Dermis blood vessel endothelial cell (primary cell): ENCODE results near the gene CAMTA1. TPM values are rescaled to one million over a fixed set of nuclear protein-coding genes. Genes with fewer than 3 reads are reported as not detected.

ENCODE experiments used
- DNase-seq: peaks from one replicate; pipeline ENCODE4 v3.0.0; 2010
- total RNA-seq: library from RNA; depleted of rRNA; stranded (reverse); fragments of >200 nt; gene quantifications from 2 replicates; pipeline ENCODE4 v1.2.3, GENCODE V29; 2014

CAMTA1 gene
- total RNA-seq, 1 donor from 2014 or later, result 58.4 TPM

DNA sequence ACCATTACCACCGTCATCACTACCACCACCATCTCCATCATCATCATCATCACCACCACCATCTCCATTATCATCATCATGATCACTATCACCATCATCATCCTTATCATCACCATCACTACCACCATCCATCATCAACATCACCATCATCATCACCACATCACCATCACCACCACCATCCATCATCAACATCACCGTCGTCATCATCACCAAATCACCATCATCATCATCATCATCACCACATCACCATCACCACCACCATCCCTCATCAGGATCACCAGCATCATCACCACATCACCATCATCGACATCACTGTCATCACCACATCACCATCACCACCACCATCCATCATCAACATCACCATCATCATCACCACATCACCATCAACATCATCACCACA is 782.8 kb downstream of the CAMTA1 start:
- no peak for DNase-seq

DNA sequence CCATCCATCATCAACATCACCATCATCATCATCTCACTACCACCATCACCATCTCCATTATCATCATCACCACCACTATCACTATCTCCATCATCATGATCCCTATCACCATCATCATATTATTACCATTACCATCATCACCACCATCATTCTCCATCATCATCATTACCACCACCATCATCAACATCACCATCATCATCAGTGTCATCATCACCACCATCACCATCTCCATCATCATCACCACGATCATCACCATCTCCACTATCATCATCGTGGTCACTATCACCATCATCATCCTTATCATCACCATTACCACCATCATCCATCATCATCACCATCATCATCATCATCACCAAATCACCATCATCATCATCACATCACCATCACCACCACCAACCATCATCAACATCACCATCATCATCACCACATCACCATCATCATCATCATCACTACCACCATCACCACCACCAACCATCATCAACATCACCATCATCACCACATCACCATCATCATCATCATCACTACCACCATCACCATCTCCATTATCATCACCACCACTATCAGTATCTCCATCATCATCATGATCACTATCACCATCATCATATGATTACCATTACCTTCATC is 783.8 kb downstream of the CAMTA1 start:
- no peak for DNase-seq

- no peak for DNase-seq
These were observed 785.1 kb downstream of the CAMTA1 start for GRCh38 chr1:7570311-7570710.

DNA sequence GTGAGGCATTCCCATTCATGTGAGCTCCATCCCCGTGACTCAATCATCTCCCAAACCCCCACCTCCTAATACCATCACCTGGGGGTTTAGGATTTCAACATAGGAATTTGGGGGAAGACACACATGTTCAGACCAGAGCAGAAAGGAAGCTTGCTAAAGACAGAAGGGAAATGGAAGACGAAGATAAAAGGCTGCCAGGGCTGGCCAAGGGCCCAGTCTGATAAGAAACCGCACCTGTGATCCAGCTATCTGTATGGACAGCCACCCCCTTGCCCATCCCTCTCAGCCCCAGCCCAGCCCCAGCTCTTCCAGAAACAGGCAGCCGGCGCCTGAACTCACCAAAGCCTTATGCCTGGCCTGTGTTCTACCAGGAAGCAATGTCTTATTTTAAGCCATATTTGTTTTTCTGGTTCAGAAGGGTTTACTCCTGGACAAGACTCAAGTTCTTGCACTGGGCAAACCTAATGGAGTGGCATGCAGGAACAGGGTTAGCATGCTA is 787.4 kb downstream of the CAMTA1 start:
- DNase-seq, result no peak

GRCh38 chr1:7573481-7573880 is 788.2 kb downstream of the CAMTA1 start:
- no peak for DNase-seq

GRCh38 chr1:7574121-7575040 is 789.1 kb downstream of the CAMTA1 start:
- DNase-seq, result peak; percentile 59

GRCh38 chr1:7575041-7575400 is 789.8 kb downstream of the CAMTA1 start:
- no peak for DNase-seq

GRCh38 chr1:7576946-7577657 is 791.8 kb downstream of the CAMTA1 start:
- DNase-seq, result peak; percentile 67

- no peak for DNase-seq
These were observed 793.0 kb downstream of the CAMTA1 start for GRCh38 chr1:7578206-7578605.

GRCh38 chr1:7579016-7579415 is 793.8 kb downstream of the CAMTA1 start:
- no peak for DNase-seq

- no peak for DNase-seq
These were observed 794.9 kb downstream of the CAMTA1 start for GRCh38 chr1:7579831-7580804.

- peak; percentile 12 for DNase-seq
These were observed 795.9 kb downstream of the CAMTA1 start for GRCh38 chr1:7580923-7581753.

DNA sequence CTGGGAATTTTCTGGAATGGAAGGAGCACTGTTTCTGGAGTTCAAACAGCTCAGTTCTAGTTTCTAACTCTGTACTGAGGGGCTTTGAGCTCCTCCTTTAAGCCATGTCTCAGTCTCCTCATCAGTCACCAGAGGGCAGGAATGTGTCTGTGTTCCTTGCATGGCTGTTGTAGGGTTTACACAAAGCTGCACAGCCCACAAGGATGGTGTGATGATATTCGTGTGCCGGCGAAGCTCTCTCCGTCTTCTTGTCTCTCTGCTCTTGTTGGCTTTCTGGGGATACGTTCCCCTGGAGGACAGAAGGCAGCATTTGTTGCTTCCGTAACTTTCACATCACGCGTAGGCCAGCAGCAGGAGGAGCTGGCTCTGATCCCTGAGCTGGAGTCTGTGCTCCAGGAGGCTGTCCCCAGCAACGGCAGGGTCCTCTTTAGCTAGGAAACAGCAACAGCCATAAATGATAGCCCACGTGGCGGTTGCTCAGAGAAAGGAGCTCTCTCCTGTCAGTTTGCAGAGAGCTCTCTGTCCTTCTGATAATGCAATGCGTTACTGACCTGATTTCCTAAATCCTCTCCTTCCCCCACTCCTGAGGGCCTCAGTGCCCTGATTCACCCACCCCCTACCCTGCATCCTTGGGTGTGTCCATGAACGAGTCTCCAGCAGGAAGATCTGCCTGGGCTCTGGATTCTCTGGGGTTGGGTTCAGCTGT is 796.7 kb downstream of the CAMTA1 start:
- no peak for DNase-seq

DNA sequence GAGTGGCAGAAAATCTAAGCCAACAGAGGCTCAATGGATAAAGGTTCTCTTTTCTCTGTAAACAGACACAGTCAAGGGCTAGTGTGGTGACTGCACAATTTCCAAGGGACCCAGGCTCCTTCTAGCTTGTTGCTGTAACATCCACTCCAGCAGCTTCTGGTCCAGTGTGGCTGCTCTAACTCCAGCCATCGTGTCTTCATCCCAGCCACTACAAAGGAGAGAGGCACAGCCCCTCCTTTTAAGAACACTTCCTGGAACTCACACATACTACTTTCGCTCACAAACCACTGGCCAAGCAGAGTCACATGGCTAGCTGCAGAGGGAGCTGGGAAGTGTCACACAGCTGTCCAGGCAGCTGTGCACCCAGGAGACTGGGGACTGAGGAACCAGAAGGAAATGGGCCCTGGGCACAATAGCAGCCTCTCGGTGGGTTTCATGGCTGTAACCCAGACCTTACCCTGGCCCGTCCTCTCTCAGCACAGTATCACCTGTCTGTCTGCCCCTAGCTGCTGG is 797.3 kb downstream of the CAMTA1 start:
- no peak for DNase-seq

DNA sequence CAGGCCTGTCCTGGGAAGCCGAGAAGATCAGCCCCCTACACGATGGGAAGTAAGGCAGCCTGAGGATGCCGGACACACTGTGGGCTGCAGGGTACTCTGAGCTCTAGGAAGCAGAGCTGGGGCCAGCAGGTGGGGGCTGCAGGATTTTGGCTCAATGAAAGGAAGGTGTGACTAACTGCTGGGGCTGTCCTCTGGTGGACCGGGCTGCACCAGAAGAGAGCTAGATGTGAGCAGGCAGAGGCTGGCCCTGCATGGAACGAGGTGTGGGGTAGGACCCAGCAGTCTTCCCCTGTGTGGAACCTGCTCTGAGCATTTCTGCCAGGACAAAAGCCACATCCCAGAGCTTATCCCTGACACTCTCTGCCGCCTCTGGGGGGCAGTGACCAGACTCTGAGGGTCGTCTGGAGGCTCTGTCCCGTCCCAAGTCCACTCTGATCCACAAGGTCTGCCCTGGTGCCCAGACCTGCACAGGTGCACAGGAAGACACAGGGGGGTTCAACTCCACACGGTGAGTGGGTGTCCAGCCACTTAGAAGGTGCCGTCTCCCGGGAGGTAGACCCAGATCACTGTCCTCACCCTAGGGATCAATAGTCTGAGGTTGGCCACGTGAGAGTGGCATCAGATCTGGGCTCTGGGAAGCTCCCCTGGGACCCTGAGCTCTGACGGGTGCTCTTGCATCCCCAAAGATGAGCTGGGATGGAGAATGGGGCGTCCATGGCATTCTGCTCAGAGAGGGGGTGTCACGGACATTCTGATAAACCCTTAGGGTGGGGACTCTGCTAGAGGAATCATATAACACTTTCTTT is 798.2 kb downstream of the CAMTA1 start:
- no peak for DNase-seq

DNA sequence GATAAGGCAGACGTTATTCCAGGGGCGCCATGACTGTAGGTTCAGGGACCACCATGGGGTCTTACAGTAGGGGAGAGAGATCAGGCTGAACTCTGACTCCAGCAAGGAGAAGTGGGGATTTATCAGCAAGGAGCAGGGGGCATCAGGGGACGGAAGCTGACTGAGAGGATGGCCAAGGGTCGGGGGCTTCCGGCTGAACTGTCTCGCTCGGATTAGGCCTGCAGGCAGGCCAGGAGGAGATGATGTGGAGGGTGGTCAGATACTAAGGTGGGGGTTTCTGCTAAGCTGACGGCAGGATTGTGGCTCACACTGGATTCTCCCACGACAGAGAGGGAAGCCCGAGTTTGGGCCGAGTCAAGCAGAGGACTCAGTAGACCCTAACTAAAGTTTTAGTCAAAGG is 798.9 kb downstream of the CAMTA1 start:
- DNase-seq, result no peak

GRCh38 chr1:7584643-7585042 is 799.4 kb downstream of the CAMTA1 start:
- no peak for DNase-seq

GRCh38 chr1:7585216-7585907 is 800.1 kb downstream of the CAMTA1 start:
- no peak for DNase-seq
